MM.1S (cell line): ENCODE measurements around the gene SFTPB.

Experiments
- CTCF ChIP-seq: fragments of 300-600 bp; sonication (generic); IDR thresholded peaks from 2 replicates; pipeline ENCODE4 v1.5.1; 2016; ENCODE audit warnings: antibody characterized with exemption, low read length, mixed read lengths
- EZH2 ChIP-seq: fragments of 300-600 bp; sonication (generic); optimal IDR thresholded peaks from 2 replicates; pipeline ENCODE3; 2017; ENCODE audit warnings: low read depth, mild to moderate bottlenecking, antibody characterized with exemption, low read length, mixed read lengths
- EZH2phosphoT487 ChIP-seq: fragments of 300-600 bp; sonication (generic); IDR thresholded peaks from 2 replicates; pipeline ENCODE4 v1.6.1; 2018; ENCODE audit warnings: antibody characterized with exemption, low read length

DNA sequence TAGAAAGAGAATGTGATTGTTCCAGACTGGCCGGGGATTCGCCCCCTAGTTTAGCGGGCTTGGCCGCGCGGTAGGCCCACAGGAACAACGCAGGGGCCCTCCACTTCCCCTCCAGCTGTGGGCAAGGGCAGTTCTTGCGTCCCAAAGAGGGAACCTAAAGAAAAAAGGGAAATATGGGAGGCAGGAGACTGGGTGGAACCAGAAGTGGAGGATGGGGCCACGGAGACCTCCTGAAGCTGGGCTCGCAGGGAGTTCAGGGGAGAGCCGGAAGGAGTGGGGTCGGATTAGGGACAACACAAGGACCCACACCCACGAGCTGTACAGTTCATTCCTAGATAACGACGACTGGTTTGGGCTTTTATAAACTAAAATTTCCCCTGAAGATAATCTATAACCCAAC, 44.3 kb upstream of the SFTPB start:
- TF ChIP-seq CTCF (no peak), EZH2 (no peak), EZH2phosphoT487 (no peak)
